ENCODE data around the gene RXRA.

Gene RXRA

DNA sequence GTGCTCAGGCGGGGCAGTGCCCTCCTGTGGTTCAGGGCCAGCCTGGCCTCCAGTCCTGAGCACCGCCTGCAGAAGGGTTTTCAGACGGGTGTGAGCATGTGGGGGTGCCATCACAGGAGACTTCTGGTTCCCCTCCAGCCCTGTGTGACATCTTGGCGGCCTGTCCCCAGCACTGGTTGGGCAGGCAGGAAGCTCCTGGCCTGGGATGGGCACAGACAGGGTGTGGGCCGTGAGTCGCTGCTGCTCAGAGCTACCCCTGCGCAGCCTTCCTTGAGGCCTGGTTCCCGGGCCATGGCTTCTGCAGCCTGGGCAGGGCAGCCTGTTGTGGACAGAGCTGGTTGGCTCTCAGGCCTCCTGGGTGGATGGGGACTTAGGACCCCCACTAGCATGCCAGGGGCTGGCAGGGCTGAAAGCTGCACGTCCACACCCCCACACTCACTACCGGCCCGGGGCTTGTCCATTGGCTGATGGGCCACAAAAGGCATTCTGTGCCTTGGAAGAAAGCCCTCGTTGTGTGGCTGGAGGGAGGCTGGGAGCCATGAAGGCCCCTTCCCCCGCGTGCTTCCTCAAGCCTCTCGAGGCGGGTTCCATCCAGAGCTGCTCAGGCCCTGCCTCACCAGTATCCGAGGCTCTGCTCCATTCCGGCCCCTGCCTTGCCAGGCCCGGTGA lies 58.7 kb downstream of the RXRA start:
- DNase-seq: no peak

DNA sequence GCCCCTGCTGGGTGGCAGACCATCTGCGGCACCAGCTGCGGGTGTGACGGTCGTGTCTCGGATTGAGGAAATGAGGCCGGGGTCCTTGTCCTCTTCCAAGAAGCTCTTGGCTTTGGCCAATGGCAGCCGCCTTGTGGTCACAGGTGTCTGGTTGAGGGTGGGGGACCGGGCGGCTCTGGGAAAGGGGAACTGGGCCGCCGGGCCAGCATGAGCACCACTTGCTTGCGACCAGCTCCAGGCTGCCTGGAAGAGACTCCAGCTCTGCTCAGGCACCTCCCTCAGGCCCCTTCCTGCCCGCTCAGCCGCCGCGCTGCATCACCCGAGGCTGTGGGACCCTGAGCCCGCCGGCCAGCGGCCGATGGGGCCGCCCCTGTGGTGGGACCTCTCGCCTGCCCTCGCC lies 59.7 kb downstream of the RXRA start:
- DNase-seq: no peak

DNA sequence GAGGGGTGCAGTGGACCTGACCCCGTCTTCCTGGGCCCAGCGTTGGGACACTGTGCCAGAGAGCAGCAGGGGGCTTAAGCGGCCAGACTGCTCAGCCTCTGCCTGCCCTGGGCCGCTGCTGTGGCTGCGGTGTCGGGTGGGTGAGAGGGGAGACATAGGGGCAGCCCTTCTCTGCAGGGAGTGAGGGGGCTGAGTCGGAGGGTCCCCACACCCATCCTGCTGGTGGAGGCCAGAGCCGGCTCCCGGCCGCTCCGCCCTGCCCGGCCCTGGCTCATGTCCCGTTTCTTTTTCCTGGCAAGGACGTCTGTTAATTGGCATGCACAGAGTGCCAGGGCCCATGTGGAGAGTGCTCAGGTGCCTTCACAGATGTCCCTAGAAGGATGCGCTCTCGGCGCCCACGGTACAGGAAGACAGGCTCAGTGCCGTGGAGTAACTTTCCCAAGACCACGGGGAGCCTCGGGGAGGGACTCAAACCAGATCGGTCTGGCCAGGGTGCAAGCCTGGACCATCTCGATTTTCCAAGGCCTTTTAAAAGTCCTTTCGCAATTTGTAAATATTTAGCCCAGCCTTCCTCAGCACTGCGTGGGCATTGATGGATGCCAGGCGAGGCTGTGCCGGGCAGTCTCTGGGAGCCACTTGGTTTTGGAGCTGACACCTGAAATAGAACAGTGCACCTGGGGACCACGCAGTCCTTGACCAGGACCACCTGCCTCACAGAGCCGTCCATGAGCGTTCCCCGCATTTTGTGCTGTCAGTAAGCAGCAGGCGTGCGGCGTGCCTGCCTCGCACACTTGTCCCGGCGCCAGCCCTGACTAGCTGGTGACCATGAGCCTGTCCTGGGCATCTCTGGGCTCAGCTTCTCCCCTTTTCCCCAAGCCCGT lies 60.9 kb downstream of the RXRA start:
- no peak for DNase-seq

DNA sequence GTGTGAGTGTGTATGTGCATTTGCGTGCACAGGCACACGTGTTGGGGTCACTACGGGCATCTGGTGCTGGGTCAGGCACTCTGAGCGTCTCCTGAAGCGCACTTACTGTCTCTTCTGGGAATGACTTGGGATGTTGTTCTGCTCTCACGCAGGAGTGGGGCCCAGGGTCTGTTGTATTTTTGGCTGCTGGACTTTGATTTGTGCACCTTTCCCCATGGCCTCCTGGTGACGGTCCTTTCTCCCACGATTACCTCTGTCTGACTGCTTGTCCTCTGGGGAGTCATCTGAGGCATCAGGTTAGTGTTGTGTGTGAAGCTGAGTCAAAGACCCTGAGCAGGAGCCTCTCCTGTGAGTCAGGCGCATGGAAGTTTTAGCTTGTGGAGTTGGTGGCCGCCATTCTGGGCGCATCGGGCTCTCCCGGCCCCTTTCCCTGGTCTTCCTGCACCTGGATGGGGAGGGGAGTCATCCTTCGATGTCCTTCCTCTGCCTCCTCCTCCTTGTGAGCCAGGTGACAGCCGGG lies 62.1 kb downstream of the RXRA start:
- DNase-seq: no peak

DNA sequence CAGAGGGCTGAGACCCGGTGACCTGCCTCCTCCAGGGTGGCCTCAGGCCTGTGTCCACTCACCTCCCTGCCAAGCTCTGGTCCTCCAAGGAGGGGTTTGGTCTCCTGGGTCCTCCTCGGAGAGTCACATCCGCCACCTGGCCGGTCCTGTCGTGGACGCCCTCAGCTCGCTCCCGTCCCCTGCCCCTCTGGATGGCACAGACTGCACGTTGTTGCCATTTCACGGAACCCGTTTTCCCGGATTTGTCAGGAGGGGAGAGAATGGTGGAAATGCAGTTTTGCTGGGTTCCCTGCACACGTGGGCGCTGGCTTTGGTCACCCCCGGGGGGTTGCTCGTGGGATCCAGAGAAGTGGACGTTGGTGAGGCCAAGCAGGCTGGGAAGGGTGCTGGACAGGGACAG lies 62.7 kb downstream of the RXRA start:
- DNase-seq: no peak

DNA sequence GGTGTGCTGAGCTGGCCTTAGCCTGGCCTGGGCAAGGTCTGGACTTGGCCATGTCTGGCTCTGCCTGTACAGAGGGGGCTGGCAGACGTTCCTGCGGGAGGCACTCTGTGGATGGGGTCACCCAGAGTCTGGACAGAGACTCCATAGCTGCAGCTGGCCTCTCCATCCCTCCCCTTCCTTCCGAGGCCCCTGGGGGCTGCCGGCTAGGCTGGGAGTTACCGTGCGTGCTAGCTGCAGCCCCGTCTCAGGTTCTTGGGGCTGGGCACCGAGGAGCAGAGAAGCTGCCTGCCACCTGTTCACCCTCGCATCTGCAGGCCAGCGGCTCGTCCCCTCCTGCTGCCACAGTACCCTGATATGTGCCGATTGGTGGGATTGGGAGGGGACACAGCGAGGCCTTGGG lies 63.4 kb downstream of the RXRA start:
- no peak for DNase-seq

DNA sequence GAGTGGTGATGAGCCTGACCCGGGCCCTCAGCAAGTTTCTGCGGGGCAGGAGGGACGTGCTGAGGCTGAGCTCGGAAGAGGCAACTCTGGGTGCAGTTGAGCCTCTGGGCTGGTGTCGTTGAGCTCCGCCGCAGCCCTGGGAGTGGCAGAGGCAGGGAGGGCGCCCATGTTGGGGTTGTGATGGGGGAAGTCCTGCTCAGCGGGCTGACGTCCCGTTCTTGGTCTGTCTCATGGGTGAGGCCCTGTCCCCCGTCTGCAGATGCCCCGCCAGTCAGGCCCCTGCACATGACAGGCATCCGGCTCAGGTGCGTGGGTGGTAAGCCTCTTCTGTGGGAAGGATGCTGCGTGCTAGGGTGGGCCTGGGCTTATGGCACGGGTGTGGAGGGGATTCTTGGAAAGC lies 64.3 kb downstream of the RXRA start:
- peak; percentile 62 for DNase-seq

DNA sequence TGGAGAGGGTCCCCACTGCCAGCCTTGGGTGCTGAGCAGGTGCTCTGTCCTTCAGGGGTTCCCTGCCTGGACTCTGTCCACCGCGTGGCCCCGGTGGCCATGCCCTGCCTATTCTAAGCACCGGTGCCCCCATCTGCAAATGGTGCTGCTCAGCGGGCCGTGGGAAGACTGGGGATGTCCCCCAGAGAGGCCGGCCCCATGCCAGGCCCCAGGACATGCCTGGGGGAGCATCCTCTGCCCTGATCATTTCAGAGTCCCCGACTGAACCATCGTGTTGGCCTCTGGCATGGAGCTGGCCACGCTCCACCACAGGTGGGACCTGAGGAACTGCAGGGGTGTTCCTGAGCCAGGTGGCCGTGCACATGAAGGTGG lies 64.7 kb downstream of the RXRA start:
- no peak for DNase-seq

DNA sequence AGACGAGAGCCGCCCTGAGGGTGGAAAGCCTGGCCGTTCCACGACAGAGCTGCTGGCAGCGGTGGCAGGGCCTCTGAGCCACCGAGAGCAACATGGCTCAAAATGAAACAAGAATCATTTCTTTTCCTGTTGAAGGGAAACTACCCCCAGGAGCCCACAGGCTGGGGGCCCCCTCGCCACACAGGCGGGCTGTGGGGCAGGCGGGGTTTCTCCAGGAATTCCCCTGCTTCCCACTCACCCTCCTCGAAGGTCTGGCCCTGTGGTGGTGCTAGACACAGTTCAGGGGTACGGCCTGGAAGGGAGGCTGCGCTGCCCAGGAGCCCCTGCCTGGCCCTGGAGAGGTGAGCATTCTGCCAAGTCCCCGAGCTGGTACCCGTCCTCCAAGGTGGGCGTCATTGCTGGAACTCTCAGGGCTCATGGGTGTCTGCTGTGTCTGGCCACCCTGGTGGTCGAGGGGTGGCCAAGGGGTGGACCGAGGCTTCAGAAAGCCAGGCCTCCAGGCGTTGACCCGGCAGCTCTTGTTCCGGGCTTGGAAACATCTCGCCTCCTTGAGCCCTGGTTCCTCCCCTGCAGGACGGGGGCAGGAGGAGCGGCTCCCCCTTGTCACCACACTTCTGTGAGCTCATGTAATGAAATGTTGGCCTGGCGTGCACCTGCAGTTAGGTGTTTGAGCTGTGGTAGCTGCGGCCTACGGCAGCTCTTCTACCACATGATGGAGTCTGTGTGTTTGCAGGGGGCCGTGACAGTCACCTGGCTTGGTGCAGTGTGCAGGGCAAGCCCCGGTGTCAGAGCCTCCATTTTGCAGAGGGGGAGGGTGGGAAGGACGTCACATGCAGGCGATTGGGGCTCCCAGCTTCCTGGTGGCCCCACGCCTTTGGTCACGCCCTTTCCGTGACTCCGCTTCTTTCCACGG lies 65.3 kb downstream of the RXRA start:
- DNase-seq: peak; percentile 69

DNA sequence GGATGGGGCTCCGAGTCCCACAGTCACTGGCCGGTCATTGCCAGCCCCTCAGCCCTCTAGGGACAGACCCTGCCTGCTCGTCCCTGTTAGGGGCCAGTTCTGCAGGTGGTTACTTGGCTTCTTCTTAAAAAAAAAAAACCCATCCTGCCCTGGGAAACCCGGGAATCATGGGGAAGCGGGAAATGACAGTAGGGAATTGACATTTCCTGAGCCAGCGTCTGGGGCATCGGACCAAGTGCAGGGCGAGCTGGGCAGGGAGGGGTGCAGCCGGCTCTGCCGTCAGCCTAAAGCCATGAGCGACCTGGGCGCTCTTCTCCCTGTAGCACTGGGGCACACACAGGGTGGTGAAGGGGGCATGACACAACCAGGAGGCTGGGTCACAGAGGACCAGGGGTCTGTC lies 66.6 kb downstream of the RXRA start:
- no peak for DNase-seq

DNA sequence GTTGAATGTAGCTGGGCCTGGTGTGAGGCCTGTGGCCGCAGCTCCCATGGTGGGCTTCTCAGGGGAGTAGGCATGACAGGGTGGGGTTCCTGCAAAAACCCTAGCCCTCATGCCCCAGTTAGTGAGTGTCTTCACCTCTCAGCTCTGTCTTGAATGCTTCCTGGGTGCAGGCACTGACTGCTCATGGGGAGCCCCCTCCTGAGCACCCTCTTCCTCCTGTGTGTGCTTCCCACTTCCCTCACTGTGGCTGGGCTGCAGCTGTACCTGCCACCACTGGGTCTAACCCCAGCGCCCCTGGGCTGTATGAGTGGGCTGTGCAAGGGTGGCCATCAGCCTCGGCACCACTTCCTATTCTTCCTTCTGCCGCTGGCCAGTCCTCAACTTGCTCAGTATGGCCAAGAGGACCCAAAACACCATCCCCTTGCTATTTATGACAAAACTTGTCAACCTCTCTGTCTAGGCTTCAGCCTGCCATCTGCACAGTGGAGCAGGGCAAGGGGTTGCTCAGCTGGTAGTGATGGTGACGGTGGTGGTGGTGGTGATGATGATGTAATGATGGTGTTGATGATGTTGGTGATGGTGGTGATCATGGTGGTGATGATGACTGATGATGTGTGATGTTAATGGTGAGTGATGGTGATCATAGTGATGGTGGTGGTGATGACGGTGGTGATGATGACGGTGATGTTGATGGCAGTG lies 67.5 kb downstream of the RXRA start:
- no peak for DNase-seq

DNA sequence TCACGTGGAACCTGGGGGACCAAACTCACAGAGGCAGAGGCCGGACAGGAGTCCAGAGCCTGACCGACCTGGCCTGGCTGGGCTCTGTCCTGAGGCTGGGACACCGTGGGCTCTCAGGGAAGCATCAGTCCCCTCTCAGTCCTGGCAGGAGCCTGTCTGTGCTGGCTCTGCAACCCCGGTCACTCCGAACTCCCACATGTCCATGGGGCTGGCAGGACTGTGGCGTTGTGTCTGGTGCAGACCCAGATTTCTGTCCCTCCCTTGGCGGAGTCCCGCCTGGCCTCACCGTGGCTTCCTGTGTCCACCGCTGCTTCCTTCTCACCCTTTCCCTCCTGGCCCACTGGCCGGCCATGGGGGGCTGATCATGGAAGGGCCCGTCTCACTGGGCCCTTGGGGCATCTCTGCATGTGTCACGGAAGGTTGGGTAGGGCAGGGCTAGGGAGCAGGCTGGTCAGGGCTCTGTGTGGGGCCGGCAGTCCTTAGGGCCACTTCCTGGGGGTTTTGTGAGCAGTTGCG lies 68.8 kb downstream of the RXRA start:
- DNase-seq: no peak

DNA sequence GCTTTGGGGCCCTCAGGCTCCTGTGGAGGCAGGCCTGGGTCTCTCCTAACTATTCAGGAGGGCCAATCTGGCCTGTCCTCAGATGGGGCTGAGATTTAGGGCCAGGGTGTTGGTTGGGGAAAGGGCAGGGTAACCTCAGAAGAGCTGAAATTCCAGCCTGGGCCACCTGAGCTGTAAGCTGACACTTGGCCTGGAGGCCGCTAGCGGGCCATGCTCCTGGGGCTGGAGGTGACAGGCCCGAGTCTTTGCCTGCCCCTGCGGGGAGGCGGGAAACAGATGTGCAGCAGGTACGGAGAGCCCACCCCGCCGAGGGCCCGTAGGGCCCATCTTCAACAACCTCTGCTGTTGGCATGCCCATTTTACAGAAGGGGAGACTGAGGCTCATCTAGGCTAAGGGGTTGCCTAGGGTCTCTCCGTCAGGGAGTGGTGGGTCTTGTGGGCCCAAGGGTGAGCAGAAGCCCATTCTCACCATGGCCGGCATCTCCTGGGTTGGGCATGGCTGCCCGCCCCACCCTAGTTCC lies 69.5 kb downstream of the RXRA start:
- DNase-seq: no peak

DNA sequence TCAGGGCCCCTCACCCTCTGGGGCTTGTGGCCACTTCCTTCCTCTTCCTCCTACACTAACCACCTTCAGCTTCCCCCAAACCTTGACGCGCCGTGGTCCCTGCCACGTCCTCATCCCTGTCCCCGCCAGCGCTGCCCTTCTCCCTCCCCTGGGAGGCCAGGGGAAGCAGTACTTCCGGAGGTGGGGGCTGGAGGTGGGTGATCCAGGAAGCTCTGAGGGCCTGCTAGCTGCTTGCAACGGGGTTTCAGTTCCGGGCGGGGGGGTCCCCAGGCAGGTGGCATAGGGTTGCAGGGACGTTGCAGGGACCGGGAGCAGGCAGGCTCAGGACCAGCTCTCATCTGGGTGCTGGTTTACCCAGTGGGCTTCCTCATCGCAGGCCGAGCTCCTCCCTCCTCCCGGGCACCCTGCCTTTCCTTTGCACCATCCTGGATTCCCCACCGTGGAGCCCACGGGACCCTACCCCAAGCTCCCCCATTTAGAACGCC lies 70.0 kb downstream of the RXRA start:
- peak; percentile 36 for DNase-seq

DNA sequence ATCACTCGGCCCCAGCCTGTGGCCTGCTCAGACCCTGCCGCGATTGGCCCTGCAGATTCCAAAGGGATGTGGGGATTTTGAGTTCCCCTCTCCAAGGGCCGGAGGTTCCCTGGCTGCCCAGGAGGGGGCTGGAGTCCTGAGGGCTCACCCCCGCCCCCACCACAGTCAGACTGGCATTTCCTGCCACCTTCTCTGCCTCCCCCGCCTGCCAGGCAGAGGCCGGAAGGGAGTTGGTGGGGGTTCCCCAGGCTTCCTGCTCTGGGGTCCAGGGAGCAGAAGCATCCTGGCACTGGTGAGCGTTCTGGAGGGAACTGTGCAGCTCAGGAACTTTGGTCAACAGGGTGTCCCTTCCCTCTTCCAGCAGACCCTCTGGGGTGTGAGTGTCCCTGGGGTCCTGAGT lies 70.6 kb downstream of the RXRA start:
- peak; percentile 49 for DNase-seq

DNA sequence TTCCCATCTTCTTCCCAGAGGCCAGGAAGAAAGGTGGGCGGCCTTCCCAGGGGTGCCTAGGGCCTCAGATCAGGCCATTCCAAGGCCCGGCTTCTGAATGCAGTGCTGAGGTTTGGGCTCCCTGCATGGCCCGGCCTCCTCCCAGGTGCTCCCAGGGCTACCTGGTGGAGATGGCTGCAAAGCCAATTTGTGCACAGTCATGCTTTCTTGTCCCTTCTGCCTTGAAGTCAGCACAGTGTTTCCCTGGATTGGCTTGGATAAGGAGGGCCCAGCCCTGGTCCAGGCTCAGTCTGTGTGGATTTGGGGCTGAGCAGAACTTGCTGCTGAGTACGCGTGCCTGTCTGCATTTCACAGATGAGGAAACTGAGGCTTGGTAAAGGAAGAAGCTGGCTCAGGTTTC lies 72.5 kb downstream of the RXRA start:
- DNase-seq: no peak

DNA sequence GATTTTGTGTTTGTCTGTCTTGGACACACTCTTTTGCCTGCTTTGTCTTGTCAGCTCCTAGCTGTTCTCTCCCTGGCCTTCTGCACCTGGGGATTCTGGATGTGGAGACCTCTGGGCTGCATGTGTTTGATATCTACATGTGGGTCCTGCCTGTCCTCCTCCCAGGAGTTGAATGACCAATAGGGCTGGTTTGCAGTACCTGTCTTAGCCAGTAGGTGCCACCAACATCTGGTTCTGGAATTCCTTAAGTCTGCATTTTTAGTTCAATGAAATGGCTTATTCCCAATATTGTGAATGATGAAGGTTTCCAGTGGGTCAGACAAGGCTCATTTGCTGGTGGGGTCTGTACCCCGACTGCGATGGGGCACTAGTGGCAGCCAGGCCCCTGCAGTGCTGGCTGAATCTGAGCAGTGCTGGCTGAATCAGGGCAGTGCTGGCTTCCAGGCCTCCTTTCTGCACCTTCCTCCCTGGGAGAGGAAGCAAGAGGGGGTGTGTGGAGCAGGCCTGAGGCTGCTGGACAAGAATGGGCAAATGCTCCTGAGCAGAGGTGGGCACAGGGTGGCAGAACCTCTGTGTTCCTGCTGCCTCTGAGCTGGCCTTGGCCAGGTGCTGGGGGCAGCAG lies 73.3 kb downstream of the RXRA start:
- no peak for DNase-seq

DNA sequence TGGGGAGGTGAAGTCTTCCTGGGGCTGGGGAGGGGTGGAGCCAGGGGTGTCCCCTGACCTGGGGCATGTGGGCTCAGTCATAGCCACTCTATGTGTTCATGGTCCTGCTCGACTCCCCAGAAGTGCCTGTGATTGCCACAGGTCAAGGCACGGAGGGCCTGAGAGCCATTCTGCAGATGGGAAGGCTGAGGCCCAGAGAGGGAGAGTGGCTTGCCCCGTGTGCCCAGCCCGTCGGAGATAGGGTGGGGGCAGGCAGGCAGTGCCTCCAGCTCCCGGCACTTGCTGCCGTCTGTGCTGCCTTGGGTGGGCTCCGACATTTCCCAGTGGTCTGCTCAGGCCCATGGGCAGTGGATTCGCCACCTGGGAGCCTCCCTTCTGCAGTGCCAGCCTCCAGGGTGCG lies 74.0 kb downstream of the RXRA start:
- no peak for DNase-seq

DNA sequence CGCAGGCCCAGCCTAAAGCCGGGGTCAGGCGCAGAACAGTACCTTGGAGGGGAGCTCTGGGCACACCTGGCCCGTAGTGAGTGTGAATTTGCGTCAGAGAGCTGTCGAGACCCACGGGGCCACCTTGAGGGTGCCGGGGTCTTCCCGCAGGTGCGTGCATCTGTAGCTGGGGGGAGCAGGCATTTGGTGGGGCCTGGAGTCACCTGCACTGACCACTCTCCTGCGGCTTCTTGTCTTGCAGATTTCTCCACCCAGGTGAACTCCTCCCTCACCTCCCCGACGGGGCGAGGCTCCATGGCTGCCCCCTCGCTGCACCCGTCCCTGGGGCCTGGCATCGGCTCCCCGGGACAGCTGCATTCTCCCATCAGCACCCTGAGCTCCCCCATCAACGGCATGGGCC lies 75.1 kb downstream of the RXRA start:
- DNase-seq: no peak

DNA sequence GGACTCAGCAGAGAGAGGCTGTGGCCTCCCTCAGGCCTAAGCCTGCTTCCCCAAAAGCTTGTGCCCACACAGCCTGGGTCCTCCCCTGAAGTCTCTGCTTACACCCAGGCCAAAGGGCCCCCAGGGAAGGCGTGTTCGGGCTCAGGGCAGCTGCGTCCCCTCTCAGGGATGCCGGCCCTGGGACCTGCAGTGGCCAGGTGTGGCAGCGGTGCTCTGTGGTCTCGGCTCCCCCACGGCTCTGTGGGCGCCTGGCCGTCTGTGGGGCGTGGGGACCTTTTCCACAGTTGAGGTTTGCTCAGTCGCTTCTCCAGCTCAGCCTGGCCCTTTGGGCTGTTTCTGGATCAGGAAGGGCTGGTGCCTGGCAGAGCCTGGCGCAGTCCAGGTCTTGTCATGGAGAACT lies 75.9 kb downstream of the RXRA start:
- DNase-seq: no peak

DNA sequence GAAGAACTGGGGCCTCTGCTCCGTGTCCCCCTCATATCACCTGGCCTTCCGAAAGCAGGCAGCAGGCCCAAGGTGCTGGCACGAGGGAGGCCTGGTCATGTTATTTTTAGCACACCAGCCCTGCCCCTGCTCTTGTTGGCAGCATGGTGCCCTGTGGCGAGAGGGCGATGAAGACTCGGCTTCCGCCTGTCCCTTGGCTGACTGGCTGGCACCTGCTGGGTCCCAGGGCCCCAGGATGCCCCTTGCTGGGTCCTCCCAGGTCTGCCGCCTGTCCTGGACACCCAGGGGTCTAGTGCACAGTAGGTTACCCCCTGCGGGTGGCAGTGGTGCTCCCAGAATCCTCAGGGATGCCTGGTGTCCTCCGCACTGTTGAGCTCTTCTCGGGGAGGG lies 77.0 kb downstream of the RXRA start:
- no peak for DNase-seq

Measured in T-helper 9 cell (primary cell).